Neural crest cell (in vitro differentiated cells): ENCODE data around the gene TREML1. TPM values are rescaled to one million over a fixed set of nuclear protein-coding genes. Genes with fewer than 3 reads are reported as not detected.

Experiments used
- DNase-seq: peaks from one replicate; pipeline ENCODE4 v3.0.0; 2021; ENCODE audit warnings: low read depth, mixed read lengths, low spot score
- H3K27ac Mint-ChIP-seq: one replicate; pipeline ENCODE4 v1.8.0; 2021; ENCODE audit warnings: mild to moderate bottlenecking, mixed read lengths; ENCODE audit not compliant: unreplicated experiment
- H3K27me3 Mint-ChIP-seq: 2 replicates; pipeline ENCODE4 v1.8.0; 2021; ENCODE audit warnings: low read depth, mild to moderate bottlenecking, mixed read lengths
- H3K36me3 Mint-ChIP-seq: 2 replicates; pipeline ENCODE4 v1.8.0; 2021; ENCODE audit warnings: low read depth, mild to moderate bottlenecking, mixed read lengths
- H3K4me1 Mint-ChIP-seq: 2 replicates; pipeline ENCODE4 v1.8.0; 2021; ENCODE audit warnings: mixed read lengths
- H3K4me3 Mint-ChIP-seq: one replicate; pipeline ENCODE4 v1.8.0; 2021; ENCODE audit warnings: mild to moderate bottlenecking, mixed read lengths
- H3K9me3 Mint-ChIP-seq: 2 replicates; pipeline ENCODE4 v1.8.0; 2021; ENCODE audit warnings: mixed read lengths
- total RNA-seq: library from RNA; stranded (reverse); gene quantifications from 2 replicates; pipeline ENCODE4 v1.2.1, GENCODE V29; 2021
- TF ChIP-seq, protein P1 (sequence below): fragments of 200-600 bp; sonication (generic); conservative IDR thresholded peaks from 2 replicates; pipeline ENCODE4 v1.5.0; 2021; ENCODE audit warnings: antibody characterized with exemption, mild to moderate bottlenecking

Gene TREML1
- total RNA-seq, 1 donor from 2014 or later, result not detected

DNA sequence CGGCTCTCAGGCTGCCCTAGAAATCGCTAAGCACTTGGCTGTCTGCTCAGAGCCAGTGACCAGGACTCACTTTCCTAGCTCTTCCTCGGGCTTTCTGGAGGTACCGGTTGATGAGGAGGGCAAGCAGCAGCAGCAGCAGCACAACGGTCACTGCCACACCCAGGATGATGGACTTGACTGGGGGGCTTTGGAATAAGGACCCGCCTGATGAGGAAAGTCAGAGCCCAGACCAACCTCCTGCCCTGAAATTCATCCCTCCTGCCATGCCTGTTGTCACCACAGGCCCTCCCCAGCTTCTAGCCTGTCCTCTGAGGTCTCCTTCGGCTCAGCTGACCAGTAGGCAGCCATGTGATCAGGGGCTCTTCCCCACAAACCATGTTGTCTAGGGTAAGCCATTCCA is 30.6 kb upstream of the TREML1 start:
- Mint-ChIP-seq H3K9me3 (peaks cover 4% of the 10 kb centered on the region), H3K27ac (no peak overlapping the region), H3K36me3 (no peaks in the 10 kb centered on the region), H3K27me3 (no peaks in the 10 kb centered on the region), H3K4me3 (no peak overlapping the region), H3K4me1 (no peaks in the 10 kb centered on the region)
- TF ChIP-seq, protein P1, sequence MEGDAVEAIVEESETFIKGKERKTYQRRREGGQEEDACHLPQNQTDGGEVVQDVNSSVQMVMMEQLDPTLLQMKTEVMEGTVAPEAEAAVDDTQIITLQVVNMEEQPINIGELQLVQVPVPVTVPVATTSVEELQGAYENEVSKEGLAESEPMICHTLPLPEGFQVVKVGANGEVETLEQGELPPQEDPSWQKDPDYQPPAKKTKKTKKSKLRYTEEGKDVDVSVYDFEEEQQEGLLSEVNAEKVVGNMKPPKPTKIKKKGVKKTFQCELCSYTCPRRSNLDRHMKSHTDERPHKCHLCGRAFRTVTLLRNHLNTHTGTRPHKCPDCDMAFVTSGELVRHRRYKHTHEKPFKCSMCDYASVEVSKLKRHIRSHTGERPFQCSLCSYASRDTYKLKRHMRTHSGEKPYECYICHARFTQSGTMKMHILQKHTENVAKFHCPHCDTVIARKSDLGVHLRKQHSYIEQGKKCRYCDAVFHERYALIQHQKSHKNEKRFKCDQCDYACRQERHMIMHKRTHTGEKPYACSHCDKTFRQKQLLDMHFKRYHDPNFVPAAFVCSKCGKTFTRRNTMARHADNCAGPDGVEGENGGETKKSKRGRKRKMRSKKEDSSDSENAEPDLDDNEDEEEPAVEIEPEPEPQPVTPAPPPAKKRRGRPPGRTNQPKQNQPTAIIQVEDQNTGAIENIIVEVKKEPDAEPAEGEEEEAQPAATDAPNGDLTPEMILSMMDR, result no peak
- DNase-seq, result no peak

DNA sequence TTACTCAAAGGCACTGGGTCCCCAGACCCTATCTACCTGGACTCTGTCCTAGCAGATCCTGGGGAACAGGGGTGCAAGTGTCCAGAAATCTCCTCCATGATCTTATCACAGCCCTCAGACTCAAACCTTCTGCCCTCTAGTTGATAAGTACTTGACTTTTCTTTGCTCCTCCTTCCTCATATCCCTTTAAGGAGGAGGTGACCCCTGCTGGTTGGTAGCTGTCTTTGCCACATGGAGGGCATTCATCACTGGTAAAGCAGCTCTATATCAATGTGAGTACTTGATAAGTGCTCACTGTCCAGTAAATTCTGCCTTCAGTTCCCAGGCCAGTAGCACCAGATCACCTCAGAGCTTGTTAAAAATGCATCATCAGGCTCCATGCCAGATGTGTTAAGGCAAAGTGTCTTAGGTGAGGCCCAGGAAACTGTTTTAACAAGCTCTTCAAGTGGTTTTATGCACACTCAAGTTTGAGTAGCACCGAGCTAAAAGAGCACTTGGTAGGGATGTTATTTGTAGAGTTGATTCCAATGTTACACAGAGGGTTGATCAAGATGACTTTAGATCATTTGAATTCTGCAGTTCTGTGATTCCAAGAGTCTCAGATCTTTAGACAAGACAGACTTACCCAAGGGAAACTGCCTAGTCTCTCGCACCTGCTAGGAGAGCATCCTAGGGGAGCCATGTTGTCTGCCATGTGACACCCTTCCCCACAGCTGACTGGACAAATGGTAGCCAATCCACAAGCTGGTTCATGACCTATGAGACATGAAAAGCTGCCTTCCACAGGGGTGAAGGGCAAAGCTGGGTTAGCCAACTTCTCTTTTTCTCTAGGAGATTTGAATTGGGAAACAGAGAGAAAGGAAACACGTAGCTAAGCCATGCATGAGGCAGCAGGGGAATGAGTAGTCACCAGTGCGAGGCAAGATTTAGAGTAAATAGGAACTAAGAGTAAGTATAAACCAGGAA is 28.2 kb upstream of the TREML1 start:
- no peaks in the 10 kb centered on the region for H3K9me3 Mint-ChIP-seq
- peak; percentile 22 for DNase-seq
- peaks cover 5% of the 10 kb centered on the region for H3K27me3 Mint-ChIP-seq
- no peak overlapping the region for H3K4me3 Mint-ChIP-seq
- H3K4me1 Mint-ChIP-seq, result no peaks in the 10 kb centered on the region
- TF ChIP-seq, protein P1, result peak; percentile 68
- H3K36me3 Mint-ChIP-seq, result no peaks in the 10 kb centered on the region
- H3K27ac Mint-ChIP-seq, result no peak overlapping the region

GRCh38 chr6:41181566-41181965 is 27.4 kb upstream of the TREML1 start:
- Mint-ChIP-seq H3K36me3 (no peaks in the 10 kb centered on the region), H3K27ac (no peak overlapping the region), H3K9me3 (no peaks in the 10 kb centered on the region), H3K4me3 (no peak overlapping the region), H3K4me1 (no peaks in the 10 kb centered on the region), H3K27me3 (peaks cover 13% of the 10 kb centered on the region)
- DNase-seq, result no peak
- TF ChIP-seq, protein P1, result no peak

- TF ChIP-seq, protein P1, result no peak
- Mint-ChIP-seq H3K9me3 (no peaks in the 10 kb centered on the region), H3K27ac (no peak overlapping the region), H3K4me1 (no peaks in the 10 kb centered on the region), H3K36me3 (no peaks in the 10 kb centered on the region), H3K27me3 (peaks cover 30% of the 10 kb centered on the region), H3K4me3 (no peak overlapping the region)
- DNase-seq, result no peak
Observed at GRCh38 chr6:41179163-41179562, 25.0 kb upstream of the TREML1 start.

DNA sequence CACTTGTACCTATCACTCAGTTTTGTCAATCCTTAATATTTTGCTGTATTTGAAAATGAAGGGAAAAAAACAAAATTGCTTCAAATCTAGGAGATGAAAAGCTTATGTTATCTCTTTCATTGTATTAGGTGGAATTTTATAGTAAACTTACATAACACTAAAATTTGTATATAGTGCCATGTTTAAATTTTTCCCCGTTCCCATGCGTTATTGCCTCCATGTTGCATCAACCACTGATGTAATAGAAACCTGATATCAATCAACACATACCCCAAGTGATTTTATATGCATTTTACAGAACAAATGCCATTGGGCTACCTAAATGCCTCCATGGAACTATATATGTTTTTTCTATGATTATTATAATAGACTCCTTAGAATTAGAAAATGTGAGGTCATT is 23.5 kb upstream of the TREML1 start:
- no peaks in the 10 kb centered on the region for H3K9me3 Mint-ChIP-seq
- peaks cover 33% of the 10 kb centered on the region for H3K27me3 Mint-ChIP-seq
- no peak for DNase-seq
- no peak overlapping the region for H3K4me3 Mint-ChIP-seq
- no peaks in the 10 kb centered on the region for H3K36me3 Mint-ChIP-seq
- no peak overlapping the region for H3K27ac Mint-ChIP-seq
- TF ChIP-seq, protein P1, result no peak
- H3K4me1 Mint-ChIP-seq, result no peaks in the 10 kb centered on the region
